GM21619 (cell line): ENCODE data around the gene POLA1.
"Not testable (repeated sequence)": the region's sequence is repeated elsewhere in the genome, so short reads cannot be mapped to it uniquely, and the experiment has no call there.

Experiments used
- ATAC-seq: cut with Tn5 transposase; IDR thresholded peaks from one replicate; pipeline ENCODE4 v1.9.1; 2021; ENCODE audit not compliant: unreplicated experiment

Gene POLA1

DNA sequence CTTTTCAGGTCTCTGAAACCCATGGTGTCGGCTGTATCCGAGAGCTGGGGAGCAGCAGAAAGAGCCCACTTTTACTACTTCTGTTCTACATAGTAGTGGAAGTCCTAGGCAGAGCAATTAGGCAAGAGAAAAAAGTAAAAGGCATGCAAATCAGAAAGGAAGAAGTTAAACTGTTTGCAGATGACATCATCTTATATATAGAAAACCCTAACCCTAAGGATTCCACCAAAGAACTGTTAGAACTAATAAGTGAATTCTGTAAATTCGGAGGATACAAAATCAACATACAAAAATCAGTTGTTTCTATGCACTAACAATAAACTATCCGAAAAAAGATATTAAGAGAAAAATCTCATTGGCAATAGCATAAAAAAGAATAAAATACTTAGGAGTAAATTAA, 95.3 kb downstream of the POLA1 start:
- ATAC-seq = no peak

DNA sequence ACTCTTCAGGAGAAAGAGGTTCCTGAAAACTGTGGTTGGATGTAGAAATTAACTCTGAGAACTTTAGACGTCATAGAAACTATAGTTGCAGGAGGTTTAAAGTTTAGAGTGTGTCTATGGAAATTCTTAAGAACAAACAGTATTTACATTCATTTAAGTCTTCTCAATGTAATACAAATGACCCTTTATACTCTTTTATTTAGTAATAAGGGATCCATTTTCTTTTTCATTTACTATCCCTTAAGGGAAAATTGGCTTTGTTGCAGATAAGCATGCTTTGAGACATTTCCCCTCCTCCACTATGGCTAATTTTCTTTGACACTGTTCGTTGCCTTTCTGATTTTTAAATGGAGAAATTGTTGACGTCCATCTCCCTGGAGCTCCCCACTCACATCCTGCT, 96.4 kb downstream of the POLA1 start:
- no peak for ATAC-seq

DNA sequence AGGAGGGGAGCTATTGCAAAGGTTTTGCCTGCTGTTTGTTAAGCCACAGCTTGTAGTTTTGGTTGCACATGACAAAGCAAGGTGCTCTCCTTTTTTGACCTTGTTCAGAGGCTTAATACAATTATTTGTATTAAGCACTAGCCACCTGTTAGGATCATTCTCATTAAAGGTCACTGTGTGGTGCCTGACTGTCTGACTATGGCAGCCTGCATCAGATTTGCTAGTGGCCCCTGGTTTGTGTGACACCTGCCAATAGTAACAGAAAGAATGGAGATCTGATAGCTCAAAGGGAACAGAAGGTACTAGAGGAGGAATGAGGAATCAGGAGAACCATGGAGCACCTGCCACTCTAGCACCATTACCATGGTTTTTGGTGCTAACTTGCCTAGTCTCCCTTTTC, 102.5 kb downstream of the POLA1 start:
- no peak for ATAC-seq

DNA sequence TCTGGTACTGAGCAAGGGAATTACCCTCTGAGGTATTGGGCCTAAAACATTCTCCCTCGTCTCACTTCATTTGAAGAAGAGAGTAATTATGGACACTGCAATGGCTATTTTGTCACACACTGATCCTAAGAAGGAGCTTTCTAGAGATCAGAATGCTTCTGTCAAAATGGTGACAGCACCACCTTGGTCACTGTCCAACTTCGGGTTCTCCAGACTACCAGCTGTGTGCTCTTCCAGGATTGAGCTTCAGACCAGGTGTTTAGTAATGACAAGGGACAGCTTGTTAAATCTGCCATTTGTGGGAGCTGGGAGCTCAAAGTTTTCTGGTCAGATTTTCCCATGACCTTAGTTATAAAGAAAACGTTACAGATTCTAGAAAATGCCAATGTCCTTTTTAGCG, 105.4 kb downstream of the POLA1 start:
- ATAC-seq = no peak

DNA sequence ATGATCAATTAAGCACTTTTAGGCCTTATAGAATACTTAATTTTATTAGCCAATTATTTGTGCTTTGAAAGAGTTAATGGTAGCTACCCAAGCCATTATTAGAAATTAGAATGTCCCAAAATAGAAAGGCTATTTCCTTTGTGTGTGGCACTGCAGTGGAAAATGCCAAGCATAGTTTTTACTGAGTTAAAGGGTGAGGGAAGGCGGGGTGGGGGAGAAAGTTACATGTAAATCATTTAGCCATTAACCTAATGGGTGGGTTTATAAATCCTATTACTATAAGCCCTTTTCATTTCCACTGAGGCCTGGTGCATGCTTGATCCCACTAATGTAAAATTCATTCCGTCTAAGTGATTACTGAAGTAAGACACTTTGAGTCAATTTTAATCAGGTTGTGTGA, 105.8 kb downstream of the POLA1 start:
- no peak for ATAC-seq

DNA sequence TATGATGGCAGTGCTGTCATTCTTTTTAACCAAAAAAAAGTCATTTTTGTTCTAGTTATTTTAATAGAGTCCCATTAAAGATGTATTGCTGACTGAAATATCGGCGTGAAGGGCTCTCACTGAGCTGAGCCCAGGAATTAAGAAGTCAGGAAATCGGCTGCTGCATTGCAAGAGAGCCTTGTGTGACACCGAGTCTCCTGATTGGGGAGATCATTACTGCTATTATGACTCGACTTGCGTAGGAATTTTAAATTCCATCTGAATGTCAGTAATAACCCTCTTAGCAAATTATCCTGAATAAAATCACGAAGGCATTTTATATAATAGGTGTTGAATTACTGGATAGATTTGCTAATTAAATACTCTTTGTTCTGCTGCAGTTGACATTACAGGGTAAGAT, 111.5 kb downstream of the POLA1 start:
- no peak for ATAC-seq

DNA sequence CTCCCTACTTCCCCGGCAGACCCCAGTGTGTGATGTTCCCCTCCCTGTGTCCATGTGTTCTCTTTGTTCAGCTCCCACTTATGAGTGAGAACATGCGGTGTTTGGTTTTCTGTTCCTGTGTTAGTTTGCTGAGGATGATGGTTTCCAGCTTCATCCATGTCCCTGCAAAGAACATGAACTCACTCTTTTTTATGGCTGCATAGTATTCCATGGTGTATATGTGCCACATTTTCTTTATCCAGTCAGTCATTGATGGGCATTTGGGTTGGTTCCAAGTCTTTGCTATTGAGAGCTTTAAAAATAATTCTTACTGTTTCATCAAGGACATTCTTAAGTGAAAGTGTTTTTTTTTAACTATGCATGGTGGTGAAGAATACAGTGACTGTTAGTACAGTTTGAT, 126.1 kb downstream of the POLA1 start:
- not testable (repeated sequence) for ATAC-seq

DNA sequence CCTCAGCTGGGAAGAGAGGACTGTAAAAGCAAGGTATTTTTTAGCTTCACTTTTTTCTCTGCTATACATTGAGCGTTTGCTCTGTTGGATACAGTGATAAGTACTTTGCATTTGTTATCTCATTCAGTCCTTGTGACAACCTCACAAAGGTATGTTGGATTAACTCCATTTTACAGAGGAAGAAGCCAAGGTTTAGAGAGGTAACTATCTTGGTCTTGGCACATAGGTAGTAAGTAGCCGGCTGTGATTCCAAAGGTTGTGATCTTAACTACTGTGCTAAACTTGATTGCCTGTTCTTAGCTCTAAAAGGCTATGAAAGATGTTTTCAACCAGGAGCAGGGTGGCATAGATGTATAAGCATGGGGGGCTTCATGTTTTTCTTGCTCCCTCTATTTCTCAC, 134.4 kb downstream of the POLA1 start:
- ATAC-seq = no peak

DNA sequence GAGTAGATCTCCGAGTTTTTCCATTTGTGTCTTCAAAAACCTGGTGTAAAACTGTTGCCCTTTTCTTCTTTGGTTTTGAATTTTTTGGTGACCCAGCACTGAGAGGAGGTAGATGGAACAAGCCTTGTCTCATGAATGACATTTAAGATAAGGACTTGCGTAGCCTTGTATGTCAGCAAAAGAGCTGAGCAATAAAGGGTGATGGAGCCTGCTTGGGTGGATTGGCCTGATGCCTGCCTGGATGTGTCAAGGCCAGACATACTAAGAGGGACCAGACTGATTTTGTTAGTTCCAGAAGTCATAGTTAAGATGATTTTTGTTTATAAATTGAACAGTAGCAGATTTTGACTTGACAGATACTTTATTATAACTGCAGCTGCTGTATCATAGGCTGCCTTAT, 134.9 kb downstream of the POLA1 start:
- ATAC-seq = no peak

DNA sequence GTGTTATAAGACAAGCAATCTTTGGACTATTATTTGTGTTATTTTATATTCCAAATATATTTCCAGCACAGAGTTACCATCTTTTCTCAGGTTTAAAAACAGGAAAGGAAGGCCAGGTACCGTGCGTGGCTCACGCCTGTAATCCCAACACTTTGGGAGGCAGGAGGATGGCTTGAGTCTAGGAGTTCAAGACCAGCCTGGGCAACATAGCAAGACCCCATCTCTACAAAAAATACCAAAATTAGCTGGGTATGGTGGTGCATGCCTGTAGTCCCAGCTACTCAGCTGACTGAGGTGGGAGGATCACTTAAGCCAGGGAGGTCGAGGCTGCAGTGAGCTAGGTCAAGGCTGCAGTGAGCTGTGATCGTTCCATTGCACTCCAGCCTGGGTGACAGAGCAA, 140.0 kb downstream of the POLA1 start:
- no peak for ATAC-seq

DNA sequence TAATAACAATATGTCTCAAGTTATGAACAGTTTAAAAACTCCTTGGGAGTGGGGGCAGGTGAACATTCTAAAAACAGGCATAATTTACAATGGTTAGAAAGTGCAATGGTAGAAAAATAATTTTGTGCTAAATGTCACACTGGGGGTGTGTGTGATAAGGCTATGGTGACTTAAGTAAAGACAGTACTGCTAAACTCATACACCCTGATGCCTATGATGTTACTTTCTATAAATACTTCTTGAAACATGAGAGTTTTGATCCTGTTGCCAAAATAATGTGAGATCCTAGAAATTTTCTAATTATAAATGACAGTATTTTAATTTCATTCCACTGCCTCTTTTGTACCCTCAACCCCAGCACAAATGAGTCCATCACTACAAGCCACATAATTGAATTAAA, 144.2 kb downstream of the POLA1 start:
- ATAC-seq = no peak

DNA sequence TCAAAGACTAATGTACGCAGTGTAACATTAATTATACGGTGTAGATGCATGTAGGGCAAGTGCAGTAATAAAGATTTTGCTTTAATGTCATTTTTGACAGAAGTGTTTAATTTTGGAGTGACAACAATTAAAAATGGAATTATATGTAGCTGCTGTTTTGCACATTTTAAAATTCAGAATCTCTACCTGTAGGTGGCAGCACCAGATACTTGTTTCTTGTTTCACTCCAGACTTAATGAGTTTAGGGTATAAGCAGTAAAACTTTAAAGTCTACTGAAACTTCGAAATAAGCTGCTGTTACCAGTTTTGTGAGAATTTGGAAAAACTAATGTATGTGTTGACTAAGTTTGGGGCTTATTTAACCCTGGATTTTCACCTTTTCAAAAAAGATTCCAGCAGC, 144.9 kb downstream of the POLA1 start:
- no peak for ATAC-seq

DNA sequence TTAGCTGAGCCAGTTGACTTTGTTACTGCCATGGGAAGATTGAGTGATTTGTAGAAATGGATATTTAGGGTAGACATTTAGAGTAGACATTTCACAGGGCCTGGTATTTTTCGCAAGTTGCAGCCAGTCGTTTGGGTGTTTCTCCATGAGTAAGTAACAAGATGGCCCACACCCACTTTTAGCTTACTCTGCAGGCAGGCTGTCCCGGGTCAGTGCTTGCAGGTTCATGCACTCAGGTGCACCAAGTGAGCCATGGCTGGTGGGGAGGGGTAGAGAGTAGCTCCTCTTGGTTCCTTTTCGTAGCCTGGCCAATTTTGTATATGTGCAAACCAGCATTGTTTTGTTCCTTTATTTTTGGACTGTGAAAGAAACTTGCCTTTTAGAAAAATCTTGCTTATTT, 145.6 kb downstream of the POLA1 start:
- no peak for ATAC-seq

DNA sequence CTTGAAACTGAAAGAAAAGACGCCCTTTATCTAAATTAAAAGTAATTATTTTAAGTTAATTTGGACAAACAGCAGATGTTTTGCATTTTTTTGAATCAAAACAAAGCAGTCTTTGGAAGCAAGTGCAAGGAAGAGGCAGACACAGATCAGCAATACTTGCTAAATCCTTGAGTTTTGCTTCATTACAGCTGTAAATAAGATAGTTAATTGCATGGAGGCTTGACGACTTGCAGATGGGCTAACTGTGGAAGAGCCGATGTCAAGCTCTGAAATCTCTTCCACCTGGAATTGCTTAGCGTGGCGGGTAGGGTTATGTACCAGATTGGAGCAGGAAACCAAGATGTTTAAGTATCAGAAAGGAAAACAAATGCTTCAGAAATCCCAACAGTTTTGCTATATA, 148.8 kb downstream of the POLA1 start:
- no peak for ATAC-seq

DNA sequence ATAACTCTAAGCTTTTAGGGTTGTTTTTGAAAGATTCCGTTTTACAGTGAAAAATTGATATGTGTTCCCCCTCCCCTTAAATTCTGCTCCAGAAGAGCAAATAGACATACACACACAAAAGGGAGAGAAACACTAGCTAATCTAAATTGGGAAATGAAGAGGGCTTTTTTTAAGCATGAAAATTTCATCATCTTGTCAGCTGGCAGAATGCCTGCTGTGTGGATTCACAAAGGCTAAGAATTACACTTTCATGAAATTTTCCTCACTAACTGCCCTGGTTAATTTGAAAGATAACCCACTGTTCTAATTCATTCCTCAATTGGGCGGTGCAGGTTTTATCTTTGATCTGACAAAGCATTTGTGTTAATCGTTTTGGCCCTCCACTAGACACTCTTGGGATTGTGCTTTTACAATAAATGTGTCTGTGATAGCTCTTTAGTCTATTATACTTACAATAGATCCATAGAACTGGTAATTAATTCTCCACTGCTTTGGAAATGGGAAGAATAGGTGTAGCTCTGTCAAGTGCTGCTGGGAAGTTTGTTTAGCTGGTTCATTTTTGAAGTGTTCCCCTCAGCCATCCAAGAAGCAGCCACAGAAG, 152.9 kb downstream of the POLA1 start:
- ATAC-seq = no peak

DNA sequence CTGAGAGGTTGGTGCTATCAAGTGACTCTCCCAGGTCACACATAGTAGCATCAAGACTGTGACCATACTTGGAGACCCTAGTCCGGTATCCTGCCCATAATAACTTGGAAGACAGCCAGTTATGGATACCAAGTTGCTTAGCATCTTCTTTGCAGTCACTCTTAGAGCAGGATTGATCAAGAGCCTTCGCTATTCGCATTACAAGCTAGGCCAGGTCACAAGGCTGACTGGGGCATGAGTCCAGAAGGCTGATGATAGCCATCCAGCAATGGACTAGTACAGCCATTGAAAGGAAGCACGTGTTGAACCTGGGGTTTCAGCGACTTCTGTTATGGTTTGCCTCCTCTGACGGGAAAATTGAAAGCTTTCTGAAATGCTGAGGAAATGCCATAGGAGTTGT, 157.6 kb downstream of the POLA1 start:
- no peak for ATAC-seq

DNA sequence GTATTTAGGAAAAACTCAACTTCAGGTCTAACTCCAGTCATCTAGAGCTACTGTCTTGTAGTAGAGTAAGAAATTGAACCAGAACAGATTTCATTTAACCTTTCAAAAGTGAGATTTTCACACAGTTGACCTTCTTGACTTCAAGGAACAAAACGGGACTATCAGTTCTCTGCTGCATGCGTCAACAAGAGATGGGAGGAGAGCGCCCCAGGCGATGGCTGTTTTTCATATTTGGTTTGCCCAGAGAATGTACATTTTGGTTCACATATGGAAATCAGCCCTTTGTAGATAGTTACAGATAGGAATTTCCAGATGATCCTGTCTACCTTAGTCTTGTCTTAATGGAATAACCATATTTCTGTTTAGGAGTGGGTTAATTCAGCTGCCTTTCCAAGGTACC, 158.1 kb downstream of the POLA1 start:
- no peak for ATAC-seq

DNA sequence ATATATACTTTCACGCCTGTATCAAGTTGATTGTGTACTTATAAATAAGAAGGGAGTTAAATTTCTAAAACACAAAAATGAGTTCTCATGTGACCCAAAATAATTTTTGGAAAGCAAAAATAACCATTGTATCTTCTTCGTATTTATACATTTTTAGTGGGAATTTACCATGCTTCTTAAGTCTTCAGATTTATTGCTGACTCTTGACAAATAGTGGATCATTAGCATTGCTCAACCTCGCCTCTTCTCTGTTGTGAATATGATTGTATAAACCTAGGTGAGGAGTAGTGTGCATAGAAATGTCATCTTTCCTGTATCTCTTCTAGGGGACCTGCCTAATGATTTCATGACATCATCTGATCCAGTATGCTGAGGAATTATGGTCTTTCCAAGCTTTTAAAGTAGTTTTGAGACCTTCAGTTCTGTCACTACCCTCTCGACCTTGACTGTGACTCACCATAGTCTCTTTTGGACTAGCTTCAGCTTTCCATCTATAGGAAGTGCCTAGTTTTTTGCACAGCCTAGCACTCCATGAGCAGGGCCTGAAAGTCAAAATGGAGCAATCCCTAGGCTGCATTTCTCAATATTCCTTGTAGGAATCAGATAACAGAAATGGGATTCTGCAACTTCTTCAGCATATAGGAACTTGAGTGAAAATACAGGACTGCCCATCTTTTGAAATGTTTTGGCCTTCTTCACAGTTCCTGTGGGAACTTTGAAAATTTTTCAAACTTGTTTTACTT, 164.5 kb downstream of the POLA1 start:
- ATAC-seq = no peak

DNA sequence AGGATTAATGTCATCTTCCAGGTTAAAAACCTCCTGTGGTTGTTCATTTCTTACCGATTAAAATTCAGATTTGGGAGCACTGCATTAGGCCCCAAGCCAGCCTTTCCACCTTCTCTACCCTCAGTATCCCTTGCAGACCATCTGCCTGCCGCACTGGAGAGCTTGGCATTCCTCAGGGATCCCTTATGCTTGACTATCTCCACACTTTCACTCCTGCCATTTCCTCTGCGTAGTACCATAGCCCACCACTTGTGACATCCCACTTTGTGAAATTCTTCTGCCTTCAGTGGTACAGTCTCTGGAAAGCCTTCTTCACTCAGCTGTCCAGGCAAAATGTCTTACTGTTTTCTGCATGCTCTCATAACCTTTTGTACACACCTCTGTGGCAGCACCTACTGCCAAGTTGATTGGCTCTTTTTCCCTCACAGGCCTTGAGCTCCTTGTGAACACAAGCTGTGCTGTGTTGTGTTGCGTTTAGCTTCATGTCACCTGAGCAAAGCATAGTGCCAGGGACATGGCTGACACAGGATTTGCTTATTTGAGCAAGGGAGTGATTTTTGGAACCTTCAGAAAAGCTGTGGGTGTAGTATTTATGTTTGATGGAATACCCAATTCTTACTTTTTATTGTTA, 165.6 kb downstream of the POLA1 start:
- ATAC-seq = no peak

DNA sequence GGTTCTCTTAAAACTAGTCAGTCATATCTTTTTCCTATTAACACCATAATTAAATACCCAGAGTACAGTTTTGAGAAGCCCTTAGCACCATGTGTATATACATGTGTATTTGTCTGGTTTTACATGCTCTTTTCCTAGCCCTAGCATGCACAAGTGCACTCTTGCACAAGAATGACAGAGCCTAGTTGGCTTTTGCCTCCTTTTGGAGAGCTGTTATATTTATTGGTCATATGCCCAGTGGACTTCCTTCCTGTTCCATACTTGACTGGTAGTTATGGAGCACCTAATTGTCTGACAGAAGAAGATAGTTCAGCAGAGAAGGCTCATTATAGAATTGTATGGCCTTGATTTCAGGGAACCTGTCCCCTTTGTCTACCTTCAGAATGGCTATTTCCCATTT, 166.4 kb downstream of the POLA1 start:
- no peak for ATAC-seq

DNA sequence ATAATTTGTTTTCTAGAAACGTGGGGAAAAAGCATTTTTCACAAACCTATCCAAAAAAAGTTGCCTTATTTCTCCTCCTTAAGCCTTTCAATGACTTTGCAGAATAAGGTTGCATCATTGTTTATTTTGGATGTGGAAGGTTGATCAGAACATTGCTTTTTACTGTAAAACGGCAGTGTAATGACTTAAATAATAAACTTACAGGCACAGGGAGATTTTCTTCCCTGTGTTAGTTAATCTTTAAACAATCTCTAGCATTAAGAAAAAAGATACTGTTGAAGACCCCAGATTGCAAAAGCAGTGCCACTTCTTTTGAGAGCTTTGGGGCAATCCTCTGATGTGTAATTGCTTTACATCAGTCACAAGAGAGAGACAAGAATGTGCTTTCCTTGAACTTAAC, 168.6 kb downstream of the POLA1 start:
- ATAC-seq = no peak

DNA sequence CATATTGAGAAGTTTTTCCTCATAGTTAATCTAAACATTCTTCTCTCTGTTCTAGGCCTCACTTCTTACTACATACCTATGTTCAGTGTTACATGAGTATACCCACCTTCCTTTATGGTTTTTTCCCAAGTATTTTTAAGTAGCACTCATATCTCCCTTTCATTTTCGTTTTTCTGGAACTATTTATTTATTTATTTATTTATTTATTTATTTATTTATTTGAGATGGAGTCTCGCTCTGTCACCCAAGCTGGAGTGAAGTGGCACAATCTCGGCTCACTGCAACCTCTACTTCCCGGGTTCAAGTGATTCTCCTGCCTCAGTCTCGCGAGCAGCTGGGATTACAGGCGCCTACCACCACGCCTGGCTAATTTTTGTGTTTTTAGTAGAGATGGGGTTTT, 170.1 kb downstream of the POLA1 start:
- ATAC-seq = not testable (repeated sequence)

DNA sequence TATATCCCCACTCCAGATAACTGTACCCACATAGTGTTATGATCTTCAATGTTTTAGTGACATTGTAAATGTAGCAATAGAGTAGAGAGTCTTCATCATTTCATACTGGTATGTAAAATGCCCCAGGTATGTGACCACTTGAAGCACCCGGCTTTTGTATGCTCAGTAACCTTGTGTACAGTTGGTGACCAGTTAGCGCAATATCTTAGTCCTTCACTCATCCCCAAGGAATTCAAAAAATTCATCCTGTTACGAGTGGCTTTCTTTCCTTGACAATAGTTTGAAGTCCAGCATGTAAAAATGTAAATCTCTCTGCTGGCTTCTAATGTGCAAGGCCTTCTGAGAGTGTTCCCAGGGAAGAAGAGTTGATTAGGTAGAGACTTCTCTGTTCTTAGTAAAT, 176.4 kb downstream of the POLA1 start:
- ATAC-seq = no peak
